NCI-H1105 treated with DMSO at 0.1 percent for 48 hours (cell line): ENCODE measurements around the gene C1QTNF3.
A peak's percentile ranks its signal among the peaks of the same experiment; 100 is the strongest.
"Not testable (repeated sequence)": the region's sequence is repeated elsewhere in the genome, so short reads cannot be mapped to it uniquely, and the experiment has no call there.

Experiments used
- DNase-seq: peaks from one replicate; lab custom pipeline; 2025; lab: John Stamatoyannopoulos, UW

C1QTNF3 gene

DNA sequence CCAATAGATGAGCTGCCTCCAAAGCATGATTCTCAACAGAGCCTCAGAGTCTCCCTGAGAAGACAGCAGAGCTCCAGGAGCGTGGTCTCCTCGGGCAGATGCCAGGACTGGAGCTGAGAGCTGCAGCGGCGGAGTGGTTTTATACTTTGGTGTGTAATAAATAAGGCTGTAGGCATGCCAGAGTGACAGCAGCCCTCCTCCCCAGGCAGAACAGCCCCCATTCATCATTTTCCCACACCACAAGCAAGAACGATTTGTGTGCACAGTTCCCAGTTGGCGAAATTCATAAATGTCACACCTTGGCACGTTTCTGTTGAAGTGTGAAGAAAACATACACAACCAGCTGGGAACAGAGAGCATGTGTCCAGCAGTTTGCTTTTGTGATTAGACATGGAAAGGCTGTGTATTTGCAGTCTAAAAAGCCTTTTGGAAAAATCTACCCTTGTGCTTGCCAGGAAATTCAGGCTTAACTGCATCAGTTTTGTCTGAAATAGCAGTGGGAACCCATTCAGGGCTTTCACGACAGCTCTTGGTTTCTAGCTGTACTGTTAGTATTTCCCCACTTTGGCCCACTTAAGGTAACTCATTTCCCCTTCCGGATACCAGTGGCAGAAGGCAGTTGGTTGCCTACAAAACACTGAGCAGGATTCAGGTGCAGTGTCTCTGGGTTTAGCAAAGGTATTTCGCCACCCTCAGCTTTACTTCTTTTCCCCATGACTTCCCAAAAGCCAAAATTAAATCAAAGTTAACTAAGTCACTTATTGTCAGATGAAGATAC lies at the start of gene C1QTNF3:
C1QTNF3 (minus strand) TSS at position 115 of the 778 bp plus-strand sequence; CDS start at position 27, 88 bp downstream.
- DNase-seq = no peak

DNA sequence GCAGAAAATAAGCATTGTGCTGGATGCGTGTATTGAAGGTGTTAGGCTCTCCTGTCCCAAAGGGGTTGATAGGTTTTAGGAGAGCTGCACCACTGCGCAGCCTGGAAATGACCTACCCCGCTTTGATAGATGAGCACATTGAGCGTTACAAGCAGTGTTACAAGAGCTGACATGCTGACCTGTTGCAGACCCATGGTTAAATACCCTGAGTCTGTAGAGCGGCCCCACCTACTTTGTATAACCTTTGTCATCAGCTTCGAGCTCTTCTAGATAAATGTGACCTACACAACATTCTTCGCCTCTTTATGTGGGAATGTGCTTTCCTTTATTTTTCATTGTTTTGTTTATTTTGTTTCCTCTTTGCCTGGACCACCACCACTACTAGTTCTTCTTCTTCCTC lies 48.0 kb upstream of the C1QTNF3 start:
- DNase-seq = not testable (repeated sequence)

DNA sequence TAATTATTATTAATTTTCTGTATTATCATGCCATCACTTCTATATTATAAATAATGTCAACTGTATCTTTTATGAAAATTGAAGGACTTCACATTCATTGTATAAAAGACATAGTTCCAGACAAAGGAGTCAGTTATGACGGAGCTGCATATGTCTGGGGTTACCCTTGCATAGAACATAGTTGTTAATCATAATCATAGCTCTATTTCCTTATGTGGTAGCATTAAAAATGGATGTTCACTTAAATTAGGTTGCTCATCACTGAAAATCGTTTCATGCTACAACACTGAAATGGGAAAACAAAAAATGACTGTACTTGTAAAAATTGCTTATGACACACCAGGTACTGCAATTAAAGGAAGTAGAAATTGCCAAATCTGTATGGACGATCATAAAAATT lies 46.8 kb upstream of the C1QTNF3 start:
- not testable (repeated sequence) for DNase-seq

GRCh38 chr5:34087728-34088127 lies 44.7 kb upstream of the C1QTNF3 start:
- peak; percentile 11 for DNase-seq

DNA sequence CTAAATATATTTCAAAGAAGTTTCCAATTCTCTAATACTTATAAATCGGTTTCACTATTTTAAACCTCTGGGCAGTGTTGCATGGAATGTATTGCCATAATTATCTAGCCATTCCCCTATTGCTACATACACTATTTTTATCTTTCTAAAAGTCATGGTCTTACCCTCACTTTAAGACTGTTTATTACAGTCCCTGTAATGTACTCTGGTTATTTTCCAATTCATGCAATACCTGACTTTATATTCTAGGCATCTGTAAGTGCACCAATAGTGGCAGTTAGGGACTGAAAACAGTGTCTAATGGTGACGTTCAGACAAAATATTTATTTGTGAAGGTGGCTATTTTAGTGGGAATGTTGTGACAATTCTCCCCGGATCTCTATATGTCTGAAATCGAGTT lies 40.9 kb upstream of the C1QTNF3 start:
- DNase-seq = not testable (repeated sequence)

- DNase-seq = not testable (repeated sequence)
These were observed 36.5 kb upstream of the C1QTNF3 start for GRCh38 chr5:34079505-34079904.

DNA sequence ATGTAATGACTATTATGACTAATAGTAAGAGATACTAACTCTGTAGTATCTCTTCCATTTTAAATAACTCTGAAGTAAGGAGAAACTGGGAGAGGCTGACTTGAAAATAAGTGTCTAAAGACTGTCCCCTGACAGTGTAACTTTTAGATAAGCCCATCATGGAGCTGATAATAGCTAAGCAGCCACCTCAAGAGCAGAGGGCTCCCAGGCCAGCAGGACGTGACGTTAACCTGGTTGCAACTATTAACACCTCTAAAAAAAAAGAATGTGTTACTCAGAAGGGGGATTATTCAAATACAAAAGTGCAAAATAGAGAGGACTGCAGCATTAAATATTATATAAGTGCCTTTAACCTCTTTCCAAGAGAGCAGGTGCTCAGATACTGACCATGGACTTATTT lies 34.6 kb upstream of the C1QTNF3 start:
- not testable (repeated sequence) for DNase-seq

- not testable (repeated sequence) for DNase-seq
These were observed 33.8 kb upstream of the C1QTNF3 start for GRCh38 chr5:34076719-34077364.

DNA sequence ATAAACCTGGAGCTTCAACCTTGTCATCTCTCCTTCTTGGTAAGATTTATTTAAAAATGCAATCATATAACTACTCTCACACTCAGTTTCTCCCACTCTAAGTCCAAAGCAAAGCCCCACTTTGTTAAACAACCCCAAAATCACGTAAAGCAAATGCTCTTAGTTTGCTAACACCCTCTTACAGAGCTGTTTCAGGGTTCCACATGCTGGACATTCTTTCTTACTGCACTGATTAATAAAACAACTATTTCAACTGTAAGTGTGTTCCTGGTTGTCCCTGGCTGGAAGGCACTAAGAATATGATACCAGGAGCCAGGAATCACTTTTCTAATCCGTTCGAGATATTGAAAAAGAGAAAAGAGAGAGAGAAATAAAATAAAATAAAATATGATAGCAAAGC lies 31.5 kb upstream of the C1QTNF3 start:
- DNase-seq = not testable (repeated sequence)

DNA sequence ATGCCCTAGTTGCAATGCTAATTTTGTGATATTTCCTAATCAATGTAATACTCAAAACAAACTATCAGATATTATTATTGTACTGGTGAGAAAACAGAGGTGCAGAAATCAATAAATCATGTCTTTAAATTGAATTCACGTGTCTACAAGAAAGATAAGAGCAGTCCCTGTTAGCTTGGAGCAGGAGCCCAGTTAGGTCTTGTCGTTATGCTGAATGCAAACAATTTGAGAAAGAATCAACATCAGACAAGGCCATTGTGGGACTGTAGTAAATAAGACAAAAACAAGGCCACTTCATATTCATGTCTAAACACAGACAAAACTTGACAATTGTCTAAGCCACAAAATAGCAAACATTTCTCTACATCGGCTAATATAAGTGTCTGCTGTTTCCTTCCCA lies 31.1 kb upstream of the C1QTNF3 start:
- not testable (repeated sequence) for DNase-seq

- not testable (repeated sequence) for DNase-seq
These were observed 27.6 kb upstream of the C1QTNF3 start for GRCh38 chr5:34070626-34071025.

DNA sequence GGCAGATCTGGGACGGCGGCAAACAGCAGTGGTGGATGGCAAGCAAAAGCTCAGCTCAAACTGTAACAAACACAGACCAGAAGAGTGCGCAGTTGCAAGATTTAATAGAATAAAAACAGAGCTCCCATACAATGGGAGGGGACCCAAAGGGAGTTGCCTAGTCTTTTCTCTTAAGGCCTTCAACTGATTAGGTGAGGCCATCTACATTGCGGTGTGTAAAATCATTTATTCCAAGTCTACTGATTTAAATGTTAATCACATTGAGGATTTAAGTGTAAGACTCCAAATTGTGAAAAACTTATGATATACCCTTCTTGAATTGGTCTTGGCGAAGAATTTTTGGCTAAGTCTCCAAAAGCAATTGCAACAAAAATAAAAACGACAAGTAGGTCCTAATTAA lies 21.6 kb upstream of the C1QTNF3 start:
- no peak for DNase-seq

- DNase-seq = no peak
These were observed 19.4 kb upstream of the C1QTNF3 start for GRCh38 chr5:34062419-34062818.

DNA sequence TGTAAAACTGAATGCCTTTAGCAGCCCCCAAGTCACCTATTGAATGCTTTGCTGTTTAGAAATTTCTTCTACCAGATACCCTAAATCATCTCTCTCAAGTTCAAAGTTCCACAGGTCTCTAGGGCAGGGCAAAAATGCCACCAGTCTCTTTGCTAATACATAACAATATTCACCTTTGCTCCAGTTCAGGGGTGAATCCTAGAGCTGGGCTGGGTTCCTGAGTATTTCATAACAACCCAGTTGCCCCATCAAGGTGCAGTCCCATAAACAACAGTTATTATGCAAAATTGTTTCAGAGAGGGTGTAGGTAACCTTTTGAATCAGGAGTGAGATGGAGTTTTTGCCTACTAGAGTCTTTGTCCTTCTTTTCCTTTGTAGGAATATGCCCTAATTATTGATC lies 19.0 kb upstream of the C1QTNF3 start:
- no peak for DNase-seq

DNA sequence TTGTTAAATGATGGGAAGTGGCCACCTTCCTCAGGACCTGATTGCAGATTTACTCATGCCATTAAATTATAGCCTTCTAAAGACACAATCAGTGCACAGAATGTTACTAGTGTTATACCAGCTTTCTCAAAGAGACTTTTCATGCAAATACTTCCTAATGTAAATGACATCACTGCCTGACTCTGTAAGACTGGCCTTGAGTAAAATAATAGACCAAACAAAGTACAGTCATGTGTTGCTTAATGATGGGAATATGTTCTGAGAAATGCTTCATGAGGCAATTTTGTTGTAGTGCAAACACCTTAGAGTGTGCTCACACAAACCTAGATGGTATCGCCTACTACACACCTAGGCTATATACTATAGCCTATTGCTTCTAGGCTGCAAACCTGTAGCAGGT lies 17.0 kb upstream of the C1QTNF3 start:
- no peak for DNase-seq

DNA sequence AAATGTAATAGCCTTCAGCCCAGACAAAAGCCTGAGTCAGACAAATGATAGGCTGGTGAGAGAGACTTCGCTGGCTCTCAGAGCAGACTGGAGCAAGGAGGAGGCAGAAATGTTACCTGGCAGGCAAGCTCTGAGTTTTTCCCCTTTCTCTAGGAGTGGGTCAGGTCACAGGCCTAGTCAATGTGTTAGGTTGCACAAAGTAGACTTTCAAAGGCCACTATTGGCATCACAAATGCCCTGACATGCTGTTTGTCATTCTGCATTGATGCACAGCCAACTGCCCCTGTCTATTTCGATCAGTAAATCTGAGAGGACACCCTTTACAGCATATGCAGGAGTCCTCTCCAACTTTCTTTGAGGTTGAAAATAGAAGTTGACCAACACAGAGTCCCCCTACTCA lies 15.5 kb upstream of the C1QTNF3 start:
- DNase-seq = no peak

DNA sequence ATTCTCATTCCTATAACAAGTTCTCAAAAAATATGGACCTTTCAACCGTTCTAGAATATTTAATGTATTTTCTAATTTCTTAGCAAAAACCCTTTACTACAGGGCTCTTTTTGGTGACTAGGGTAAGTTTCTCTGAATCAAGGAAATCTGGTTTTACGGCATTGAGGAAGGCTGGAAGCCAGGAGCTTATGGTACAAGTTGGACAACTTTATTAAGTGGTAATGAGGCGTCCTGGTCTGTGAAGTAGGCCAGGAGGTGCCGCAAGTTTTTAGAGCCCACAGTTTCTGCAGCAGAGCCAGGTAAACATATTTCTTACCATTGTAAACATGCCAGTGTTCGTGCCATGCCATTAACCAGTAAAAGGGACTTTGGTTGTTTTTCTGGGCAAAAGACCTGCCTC lies 14.6 kb upstream of the C1QTNF3 start:
- no peak for DNase-seq

- DNase-seq = no peak
These were observed 14.1 kb upstream of the C1QTNF3 start for GRCh38 chr5:34057118-34057517.

DNA sequence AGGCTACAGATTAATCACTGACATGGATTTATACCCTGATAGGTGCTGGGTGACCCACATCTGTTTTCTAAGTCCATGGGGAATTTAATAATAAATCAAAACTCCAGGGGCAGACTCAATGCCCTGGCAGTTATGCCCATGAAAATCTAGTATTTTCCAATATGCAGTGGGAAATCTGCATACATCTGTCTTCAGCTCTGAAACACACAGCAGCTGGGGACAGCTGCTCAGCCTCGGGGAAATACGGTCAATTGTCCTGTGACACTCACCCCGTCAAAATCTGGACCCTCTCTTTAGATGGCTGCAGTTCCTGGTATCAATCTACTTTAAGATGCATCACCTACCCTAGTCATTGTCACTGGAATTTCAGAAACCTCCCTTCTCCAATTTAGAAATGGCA lies 12.7 kb upstream of the C1QTNF3 start:
- DNase-seq = no peak

DNA sequence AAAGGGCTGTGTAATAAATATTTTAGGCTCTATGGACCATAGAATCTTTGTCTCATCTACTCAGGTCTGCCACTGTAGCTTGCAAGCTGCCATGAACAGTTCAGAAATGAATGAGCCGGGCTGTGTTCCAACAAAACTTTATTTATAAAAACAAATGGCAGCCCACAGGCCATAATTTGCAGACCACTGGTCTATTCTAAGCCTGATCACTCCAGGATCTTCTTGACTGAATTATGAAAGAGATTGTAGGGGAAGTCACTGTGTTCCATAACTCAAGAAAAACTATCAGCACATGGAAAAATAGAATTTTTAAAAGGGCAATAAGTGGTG lies 11.4 kb upstream of the C1QTNF3 start:
- DNase-seq = no peak

GRCh38 chr5:34053571-34054399 lies 10.8 kb upstream of the C1QTNF3 start:
- no peak for DNase-seq

GRCh38 chr5:34053133-34053532 lies 10.1 kb upstream of the C1QTNF3 start:
- no peak for DNase-seq
